Hematopoietic multipotent progenitor cell (in vitro differentiated cells): ENCODE data around the gene SMCO2. TPM values are rescaled to one million over a fixed set of nuclear protein-coding genes. Genes with fewer than 3 reads are reported as not detected.

Source experiments
- DNase-seq, 3 donors: peaks; one replicate each; pipeline ENCODE4 v3.0.0-alpha.2; 2011 to 2015; ENCODE audit warnings: low read depth in 2 of 3, low spot score in 2 of 3
- total RNA-seq: library from RNA; depleted of rRNA; stranded (reverse); fragments of >200 nt; gene quantifications from one replicate; pipeline ENCODE4 v1.2.3, GENCODE V29; 2012

SMCO2 gene
- total RNA-seq, 1 donor: not detected

GRCh38 chr12:27549236-27549800, 102.8 kb downstream of the SMCO2 start:
- DNase-seq: peak in 2 of 3 donors; percentile 27 to 36

DNA sequence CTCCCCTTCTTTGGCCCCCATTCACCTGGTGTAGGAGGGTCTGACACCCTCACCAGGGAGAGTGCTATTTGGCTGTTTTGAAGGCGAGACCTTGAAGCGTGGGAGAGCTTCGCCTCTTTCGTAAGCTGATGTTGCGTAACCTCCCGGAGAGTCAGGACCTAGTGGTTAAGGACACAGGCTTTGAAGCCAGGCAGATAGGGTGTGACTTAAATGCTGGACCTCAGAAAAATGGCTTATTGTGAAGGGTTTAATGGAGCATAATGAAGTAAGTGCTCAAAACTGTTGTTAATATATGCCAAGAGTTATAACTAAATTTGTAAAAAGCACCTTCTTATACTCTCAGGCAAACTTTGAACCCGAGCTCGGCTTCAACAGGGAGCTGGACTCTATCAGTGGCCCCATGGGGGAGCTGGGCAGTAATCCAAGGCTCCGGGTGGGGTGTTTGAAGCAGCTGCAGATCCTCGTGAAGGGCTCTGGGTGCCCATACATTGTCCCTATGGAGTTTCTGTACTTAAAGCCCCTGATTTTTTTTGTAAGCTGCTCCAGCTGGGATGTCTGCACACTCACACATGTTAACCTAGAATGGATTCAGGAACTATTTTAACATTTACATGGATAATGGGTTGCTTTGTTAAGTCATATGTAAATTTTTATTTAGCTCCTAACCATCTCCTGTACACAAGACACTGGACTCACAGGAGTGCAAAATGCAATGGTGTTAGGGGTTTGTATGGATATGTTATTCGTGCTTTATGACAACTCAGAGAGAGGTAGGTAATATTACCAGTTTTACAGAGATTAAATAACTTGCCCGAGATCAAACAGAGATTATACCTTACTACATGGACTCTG, 103.5 kb downstream of the SMCO2 start:
- peak in 2 of 3 donors; percentile 71 to 73 for DNase-seq

DNA sequence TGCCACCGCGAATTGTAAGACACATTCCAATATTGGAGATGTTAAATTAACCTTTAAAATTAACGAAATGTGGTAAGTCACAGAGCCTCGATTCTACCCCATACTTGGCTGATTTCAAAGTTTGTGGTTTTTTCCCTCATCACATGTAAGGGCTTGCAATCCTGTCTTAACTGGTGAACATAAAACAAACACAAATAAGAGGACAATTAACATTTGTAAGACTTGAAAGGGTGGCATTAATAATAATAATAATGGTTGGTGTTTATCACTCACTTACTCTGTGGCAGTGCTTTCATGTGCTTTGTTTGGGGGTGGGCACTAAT, 104.1 kb downstream of the SMCO2 start:
- DNase-seq: no peak

DNA sequence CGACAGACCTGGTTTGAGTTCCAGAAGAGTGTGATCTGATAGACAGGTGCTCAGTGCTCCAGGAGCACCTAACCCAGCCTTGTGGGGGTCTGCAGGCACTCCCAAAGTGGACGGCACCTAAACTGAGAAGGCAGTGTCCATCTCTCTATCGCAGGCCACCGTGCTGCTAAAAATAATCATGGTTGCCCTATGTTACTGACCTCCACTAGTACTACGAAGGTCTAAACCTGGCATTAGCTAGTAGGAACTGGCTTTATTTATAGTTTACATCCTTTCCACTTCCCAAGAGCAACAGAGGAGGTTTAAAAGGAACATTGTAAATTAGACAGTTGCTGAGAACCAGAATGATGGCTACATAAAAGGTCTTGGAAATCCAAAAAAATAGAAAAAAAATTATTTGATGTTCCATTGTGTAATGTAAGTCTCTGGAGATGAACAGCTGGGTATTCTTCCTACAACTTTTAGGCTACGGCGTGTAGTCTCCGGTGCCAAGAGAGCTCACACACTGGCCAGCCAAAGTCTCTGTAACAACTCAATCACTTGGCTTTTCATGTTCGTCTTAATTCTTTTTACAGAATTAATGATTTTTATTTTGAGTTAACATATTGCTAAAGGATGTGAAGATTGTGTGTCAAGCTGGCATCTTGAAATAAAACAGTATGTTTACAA, 104.8 kb downstream of the SMCO2 start:
- no peak for DNase-seq

Other genes starting within 250 kb of the SMCO2 start
- 5.4 TPM for gene STK38L, start 202.4 kb upstream of the SMCO2 start, total RNA-seq
- gene BMAL2, start 113.9 kb upstream of the SMCO2 start, total RNA-seq: 4.0 TPM
- gene PPFIBP1, start 77.5 kb downstream of the SMCO2 start, total RNA-seq: 20.2 TPM
- 0.54 TPM for gene REP15, start 249.7 kb downstream of the SMCO2 start, total RNA-seq